IPS-15b (cell line): ENCODE measurements around the gene CEBPA.

ENCODE experiments used
- H3K27me3 ChIP-seq: one replicate; pipeline ENCODE4 v1.6.1; 2013; ENCODE audit warnings: low read length; ENCODE audit not compliant: control insufficient read depth, insufficient read depth
- H3K36me3 ChIP-seq: one replicate; pipeline ENCODE4 v1.6.1; 2013; ENCODE audit warnings: low read length; ENCODE audit not compliant: control insufficient read depth, insufficient read depth
- H3K4me1 ChIP-seq: one replicate; pipeline ENCODE4 v1.6.1; 2013; ENCODE audit warnings: mild to moderate bottlenecking, low read length; ENCODE audit not compliant: control insufficient read depth, insufficient read depth
- H3K4me3 ChIP-seq: one replicate; pipeline ENCODE4 v1.5.1; 2013; ENCODE audit warnings: low read depth, low read length
- H3K9ac ChIP-seq: one replicate; pipeline ENCODE4 v1.6.1; 2013; ENCODE audit warnings: low read depth, mild to moderate bottlenecking, low read length
- H3K9me3 ChIP-seq: one replicate; pipeline ENCODE4 v1.6.1; 2013; ENCODE audit warnings: mild to moderate bottlenecking, low read length; ENCODE audit not compliant: control insufficient read depth, insufficient read depth

Gene CEBPA

DNA sequence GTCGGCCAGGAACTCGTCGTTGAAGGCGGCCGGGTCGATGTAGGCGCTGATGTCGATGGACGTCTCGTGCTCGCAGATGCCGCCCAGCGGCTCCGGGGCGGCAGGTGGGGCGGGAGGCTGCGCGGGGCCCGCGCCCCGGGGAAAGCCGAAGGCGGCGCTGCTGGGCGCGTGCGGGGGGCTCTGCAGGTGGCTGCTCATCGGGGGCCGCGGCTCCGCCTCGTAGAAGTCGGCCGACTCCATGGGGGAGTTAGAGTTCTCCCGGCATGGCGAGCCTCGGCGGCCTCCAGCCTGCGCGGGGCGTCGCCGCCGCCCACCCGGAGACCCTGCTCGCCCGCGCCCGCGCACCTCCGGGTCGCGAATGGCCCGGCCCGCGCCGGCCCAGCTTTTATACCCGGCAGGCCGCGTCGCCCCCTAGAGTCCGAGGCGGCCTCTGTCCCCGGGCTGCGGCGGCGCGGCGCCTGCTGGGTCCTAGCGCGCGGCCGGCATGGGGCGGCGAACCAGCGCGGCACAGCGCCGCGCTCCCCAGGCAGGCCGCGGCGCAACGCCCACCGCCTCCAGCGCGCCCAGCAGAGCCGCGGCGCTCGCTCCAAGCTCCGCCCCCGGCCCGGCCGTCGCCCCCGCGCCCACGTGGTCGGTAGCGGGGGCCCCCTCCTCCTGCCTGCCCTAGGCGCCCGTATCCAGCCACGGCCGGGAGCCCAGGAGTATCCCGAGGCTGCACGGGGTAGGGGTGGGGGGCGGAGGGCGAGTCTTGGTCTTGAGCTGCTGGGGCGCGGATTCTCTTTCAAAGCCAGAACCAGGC lies at the start of gene CEBPA:
CEBPA (minus strand) TSS at position 360 of the 799 bp plus-strand sequence; CDS start at position 240, 120 bp downstream.
- Histone ChIP-seq H3K27me3 (peaks cover 38% of the 10 kb centered on the region), H3K36me3 (no peaks in the 10 kb centered on the region), H3K4me1 (no peaks in the 10 kb centered on the region), H3K4me3 (peak within 1 kb of the TSS; percentile 53), H3K9me3 (no peaks in the 10 kb centered on the region), H3K9ac (peak within 1 kb of the TSS; percentile 54)

DNA sequence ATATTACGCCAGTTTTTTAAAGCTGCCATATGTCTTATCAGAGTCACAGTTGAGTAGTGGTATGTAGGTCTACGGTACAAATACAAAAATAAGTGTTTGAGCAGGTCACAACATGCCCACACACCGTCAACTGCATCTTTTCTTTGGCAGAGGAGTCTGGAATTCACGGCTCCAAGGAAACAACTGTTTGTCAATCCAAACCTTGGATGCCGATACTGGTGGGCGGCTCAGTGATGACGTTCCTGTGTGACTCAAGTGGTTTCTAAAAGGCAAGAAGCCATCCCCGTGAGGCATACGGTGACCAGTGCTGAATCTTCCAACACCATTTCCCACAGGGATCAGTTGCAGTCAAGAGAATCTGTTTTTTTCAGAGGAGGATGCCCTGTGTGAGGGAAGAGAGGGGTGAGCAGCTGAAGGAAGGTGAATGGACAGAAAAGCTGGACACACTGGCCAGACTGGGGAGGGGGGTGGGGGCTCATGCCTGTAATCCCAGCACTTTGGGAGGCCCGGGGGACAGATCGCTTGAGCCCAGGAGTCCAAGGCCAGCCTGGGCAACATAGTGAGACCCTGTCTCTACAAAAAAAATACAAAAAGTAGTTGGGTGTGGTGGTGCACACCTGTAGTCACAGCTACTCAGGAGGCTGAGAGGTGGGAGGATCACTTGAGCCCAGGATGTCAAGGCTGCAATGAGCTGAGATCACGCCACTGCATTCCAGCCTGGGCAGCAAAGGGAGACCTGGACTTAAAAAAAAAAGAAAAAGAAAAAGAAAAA lies 48.4 kb upstream of the CEBPA start:
- no peaks in the 10 kb centered on the region for H3K27me3 ChIP-seq
- no peaks in the 10 kb centered on the region for H3K4me1 ChIP-seq
- H3K36me3 ChIP-seq, result no peaks in the 10 kb centered on the region
- no peak overlapping the region for H3K9ac ChIP-seq
- no peaks in the 10 kb centered on the region for H3K9me3 ChIP-seq
- no peak overlapping the region for H3K4me3 ChIP-seq

- H3K36me3 ChIP-seq, result no peaks in the 10 kb centered on the region
- no peak overlapping the region for H3K4me3 ChIP-seq
- peaks cover 3% of the 10 kb centered on the region for H3K27me3 ChIP-seq
- H3K4me1 ChIP-seq, result no peaks in the 10 kb centered on the region
- no peak overlapping the region for H3K9ac ChIP-seq
- H3K9me3 ChIP-seq, result no peaks in the 10 kb centered on the region
Observed at GRCh38 chr19:33349319-33350289, 47.3 kb upstream of the CEBPA start.

DNA sequence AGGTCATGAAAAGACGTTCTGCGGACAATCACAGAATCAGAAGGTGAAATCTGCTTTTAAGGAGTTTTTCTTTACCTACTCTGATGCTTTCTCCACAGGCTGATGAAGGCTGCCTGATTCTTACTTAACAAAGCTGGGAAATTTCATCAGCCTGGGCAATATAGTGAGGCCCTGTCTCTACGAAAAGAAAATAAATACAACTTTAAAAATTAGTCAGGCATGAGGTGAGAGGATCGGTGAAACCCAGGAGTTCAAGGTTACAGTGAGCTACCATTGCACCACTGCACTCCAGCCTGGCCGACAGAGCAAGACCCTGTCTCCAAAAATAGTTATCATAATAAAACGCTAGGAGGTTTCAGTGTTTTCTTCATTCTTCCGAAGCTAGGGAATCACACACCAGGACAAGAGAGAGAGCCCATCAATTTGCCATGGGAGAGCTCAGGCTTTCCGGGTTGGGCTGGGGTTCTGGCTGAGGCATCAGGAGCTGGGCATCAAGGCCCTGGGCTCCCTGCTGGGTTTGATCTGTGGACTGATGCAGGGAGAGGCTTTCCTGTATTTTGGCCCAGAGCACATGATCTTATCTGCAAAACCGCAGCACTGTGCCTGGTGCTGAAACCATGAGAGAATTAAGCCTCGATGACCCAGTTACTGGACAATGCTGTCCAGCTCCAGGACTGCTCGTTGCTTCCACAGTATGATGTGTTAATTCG lies 46.1 kb upstream of the CEBPA start:
- Histone ChIP-seq H3K9me3 (no peaks in the 10 kb centered on the region), H3K4me3 (no peak overlapping the region), H3K27me3 (peaks cover 3% of the 10 kb centered on the region), H3K36me3 (no peaks in the 10 kb centered on the region), H3K4me1 (no peaks in the 10 kb centered on the region), H3K9ac (no peak overlapping the region)

GRCh38 chr19:33347300-33347699 lies 45.0 kb upstream of the CEBPA start:
- Histone ChIP-seq H3K9me3 (no peaks in the 10 kb centered on the region), H3K9ac (no peak overlapping the region), H3K36me3 (no peaks in the 10 kb centered on the region), H3K4me3 (no peak overlapping the region), H3K27me3 (peaks cover 3% of the 10 kb centered on the region), H3K4me1 (no peaks in the 10 kb centered on the region)

GRCh38 chr19:33346665-33347064 lies 44.3 kb upstream of the CEBPA start:
- Histone ChIP-seq H3K9me3 (no peaks in the 10 kb centered on the region), H3K4me1 (no peaks in the 10 kb centered on the region), H3K36me3 (no peaks in the 10 kb centered on the region), H3K27me3 (peaks cover 3% of the 10 kb centered on the region), H3K4me3 (no peak overlapping the region), H3K9ac (no peak overlapping the region)

DNA sequence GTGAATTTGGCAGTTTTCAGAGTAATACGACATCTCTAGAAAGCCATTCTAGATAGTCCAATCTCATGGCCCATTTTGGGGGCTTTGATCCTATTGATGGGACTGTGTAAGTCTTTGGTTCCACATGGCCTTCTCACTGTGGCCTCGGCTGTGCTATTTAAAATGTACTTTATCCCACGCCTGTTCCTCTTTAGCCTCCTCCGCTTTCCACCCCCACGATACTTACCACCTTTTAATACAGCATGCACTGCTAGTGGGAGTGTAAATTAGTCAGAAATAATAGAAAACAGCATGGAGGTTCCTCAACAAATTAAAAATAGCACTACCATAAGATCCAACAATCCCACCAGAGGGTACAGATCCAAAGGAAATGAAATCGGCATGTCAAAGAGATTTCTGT lies 42.8 kb upstream of the CEBPA start:
- Histone ChIP-seq H3K4me1 (no peaks in the 10 kb centered on the region), H3K36me3 (no peaks in the 10 kb centered on the region), H3K9ac (no peak overlapping the region), H3K4me3 (no peak overlapping the region), H3K27me3 (peaks cover 3% of the 10 kb centered on the region), H3K9me3 (no peaks in the 10 kb centered on the region)

DNA sequence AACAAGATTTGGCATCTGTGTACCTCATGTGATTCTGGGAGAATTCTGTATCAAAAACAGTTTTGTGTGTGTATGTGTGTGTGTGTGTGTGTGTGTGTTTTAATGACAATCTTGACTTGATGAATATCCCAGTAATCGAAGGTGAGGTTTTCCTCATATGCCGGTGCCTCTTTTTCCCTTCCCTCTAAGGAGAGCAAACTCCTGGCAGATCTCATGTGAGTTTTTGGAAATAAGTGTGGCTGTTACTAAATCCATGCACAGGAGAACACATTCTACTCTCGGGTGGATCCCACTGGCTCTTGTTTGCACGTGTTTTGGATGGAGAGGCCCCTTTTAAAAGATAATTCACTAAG lies 42.2 kb upstream of the CEBPA start:
- no peaks in the 10 kb centered on the region for H3K9me3 ChIP-seq
- H3K36me3 ChIP-seq, result no peaks in the 10 kb centered on the region
- no peak overlapping the region for H3K4me3 ChIP-seq
- H3K27me3 ChIP-seq, result peaks cover 3% of the 10 kb centered on the region
- no peak overlapping the region for H3K9ac ChIP-seq
- H3K4me1 ChIP-seq, result no peaks in the 10 kb centered on the region

- H3K4me3 ChIP-seq, result no peak overlapping the region
Observed at GRCh38 chr19:33343859-33344572, 41.7 kb upstream of the CEBPA start.

DNA sequence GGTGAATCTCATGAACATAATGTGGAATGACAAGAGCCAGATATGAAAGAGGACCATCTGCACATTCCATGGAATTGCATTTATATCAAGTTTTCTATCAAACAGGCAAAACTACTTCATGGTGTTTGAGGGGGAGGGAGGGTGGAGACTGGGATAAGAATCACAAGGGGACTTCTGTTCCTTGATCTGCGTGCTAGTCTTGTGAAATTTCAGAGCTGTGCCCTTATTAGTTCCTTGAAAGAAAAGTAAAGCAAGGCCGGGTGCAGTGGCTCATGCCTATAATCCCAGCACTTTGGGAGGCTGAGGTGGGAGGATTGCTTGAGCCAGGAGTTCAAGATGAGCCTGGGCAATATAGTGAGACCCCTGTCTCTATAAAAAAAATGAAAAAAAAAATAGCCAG lies 41.0 kb upstream of the CEBPA start:
- H3K27me3 ChIP-seq, result peaks cover 3% of the 10 kb centered on the region
- H3K9me3 ChIP-seq, result no peaks in the 10 kb centered on the region
- H3K4me3 ChIP-seq, result no peak overlapping the region
- no peak overlapping the region for H3K9ac ChIP-seq
- no peaks in the 10 kb centered on the region for H3K4me1 ChIP-seq
- H3K36me3 ChIP-seq, result no peaks in the 10 kb centered on the region

More at GRCh38 chr19:33343859-33344572, 41.7 kb upstream of the CEBPA start:
- H3K9me3 ChIP-seq, result no peaks in the 10 kb centered on the region
- H3K9ac ChIP-seq, result no peak overlapping the region
- peaks cover 3% of the 10 kb centered on the region for H3K27me3 ChIP-seq
- H3K4me1 ChIP-seq, result no peaks in the 10 kb centered on the region
- no peaks in the 10 kb centered on the region for H3K36me3 ChIP-seq
